Measurements from ENCODE around the gene GPR157. TPM values are rescaled to one million over a fixed set of nuclear protein-coding genes. Genes with fewer than 3 reads are reported as not detected.

The GPR157 gene
- total RNA-seq, 2 donors from 2014 or later, result 2.3 to 5.0 TPM

DNA sequence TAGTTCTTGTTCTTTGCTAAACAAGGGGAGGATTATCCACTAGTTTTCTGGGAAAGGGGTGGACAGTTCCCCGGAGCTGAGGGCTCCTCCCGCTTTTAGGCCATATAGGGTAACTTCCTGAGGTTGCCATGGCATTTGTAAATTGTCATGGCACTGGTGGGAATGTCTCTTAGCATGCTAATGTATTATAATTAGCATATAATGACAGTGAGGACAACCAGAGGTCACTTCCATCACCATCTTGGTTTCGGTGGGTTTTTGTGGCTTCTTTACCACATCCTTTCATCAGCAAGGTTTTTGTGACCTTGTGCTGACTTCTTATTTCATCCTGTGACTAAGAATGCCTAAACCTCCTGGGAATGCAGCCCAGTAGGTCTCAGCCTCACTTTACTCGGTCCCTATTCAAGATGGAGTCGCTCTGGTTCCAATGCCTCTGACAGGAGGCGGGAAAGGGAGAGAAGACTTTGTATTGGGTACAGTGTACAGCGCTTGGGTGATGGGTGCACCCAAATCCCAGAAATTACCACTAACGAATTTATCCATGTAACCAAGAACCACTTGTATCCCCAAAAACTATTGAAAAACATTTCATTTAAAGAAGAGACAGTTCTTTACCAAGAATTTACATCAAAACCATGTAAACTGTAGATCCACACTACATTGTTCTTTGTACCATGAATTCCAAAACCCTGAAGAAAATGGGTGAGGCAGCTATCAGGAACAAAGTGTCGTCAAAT is 50.7 kb downstream of the GPR157 start:
- Mint-ChIP-seq H3K27ac (no peak overlapping the region), H3K9me3 (no peaks in the 10 kb centered on the region), H3K36me3 (ENCODE audit: low read depth) (no peaks in the 10 kb centered on the region), H3K27me3 (ENCODE audit: insufficient read depth) (no peaks in the 10 kb centered on the region), H3K4me3 (no peak overlapping the region), H3K4me1 (peaks cover 3% of the 10 kb centered on the region)
- WGBS, 2 experiments (ENCODE audit: insufficient coverage in 1 of 2, insufficient read length in 1 of 2), result 78 to 89% methylated on average over 5 to 9 of the region's 9 CpGs
- TF ChIP-seq, protein P1, sequence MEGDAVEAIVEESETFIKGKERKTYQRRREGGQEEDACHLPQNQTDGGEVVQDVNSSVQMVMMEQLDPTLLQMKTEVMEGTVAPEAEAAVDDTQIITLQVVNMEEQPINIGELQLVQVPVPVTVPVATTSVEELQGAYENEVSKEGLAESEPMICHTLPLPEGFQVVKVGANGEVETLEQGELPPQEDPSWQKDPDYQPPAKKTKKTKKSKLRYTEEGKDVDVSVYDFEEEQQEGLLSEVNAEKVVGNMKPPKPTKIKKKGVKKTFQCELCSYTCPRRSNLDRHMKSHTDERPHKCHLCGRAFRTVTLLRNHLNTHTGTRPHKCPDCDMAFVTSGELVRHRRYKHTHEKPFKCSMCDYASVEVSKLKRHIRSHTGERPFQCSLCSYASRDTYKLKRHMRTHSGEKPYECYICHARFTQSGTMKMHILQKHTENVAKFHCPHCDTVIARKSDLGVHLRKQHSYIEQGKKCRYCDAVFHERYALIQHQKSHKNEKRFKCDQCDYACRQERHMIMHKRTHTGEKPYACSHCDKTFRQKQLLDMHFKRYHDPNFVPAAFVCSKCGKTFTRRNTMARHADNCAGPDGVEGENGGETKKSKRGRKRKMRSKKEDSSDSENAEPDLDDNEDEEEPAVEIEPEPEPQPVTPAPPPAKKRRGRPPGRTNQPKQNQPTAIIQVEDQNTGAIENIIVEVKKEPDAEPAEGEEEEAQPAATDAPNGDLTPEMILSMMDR (conservative IDR thresholded peaks at IDR 0.05), result no peak
- Histone ChIP-seq H3K9me3 (ENCODE audit: control insufficient read depth, low read length) (no peaks in the 10 kb centered on the region), H3K9ac (ENCODE audit: extremely low read depth, low read length, poor library complexity, severe bottlenecking) (no peak overlapping the region), H3K4me3 (ENCODE audit: low read length) (no peak overlapping the region), H3K4me1 (ENCODE audit: control insufficient read depth, insufficient read depth, low read length) (no peaks in the 10 kb centered on the region), H3K27ac (ENCODE audit: low read depth, low read length) (no peak overlapping the region), H3K27me3 (ENCODE audit: control insufficient read depth, insufficient read depth, low read length, poor library complexity, severe bottlenecking) (no peaks in the 10 kb centered on the region), H3K36me3 (ENCODE audit: control insufficient read depth, insufficient read depth, low read length) (no peaks in the 10 kb centered on the region)
- DNase-seq, result no peak

DNA sequence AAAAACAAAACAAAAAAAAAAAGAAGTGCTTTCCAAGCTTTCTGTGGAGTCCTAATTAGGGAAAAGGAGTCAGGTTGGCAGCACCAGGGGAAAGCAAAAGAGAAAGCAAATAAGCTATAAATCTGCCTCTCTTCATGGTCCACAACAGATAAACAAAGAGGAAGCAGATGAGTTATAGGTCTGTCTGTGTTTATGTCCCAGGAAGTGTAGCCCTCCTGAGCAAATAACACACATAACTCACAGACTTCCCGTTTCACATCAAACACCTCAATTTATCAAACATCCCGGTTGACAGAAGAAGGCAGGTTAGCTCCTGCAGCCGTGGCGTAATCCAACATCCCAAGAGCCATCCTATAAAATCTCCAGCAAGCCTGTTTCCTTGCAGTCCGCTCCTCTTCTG is 53.9 kb downstream of the GPR157 start:
- Mint-ChIP-seq H3K9me3 (no peaks in the 10 kb centered on the region), H3K27ac (no peak overlapping the region), H3K4me1 (no peaks in the 10 kb centered on the region), H3K27me3 (ENCODE audit: insufficient read depth) (no peaks in the 10 kb centered on the region), H3K36me3 (ENCODE audit: low read depth) (no peaks in the 10 kb centered on the region), H3K4me3 (no peak overlapping the region)
- WGBS, 2 experiments (ENCODE audit: insufficient coverage in 1 of 2, insufficient read length in 1 of 2), result 92 to 93% methylated on average over 3 to 5 of the region's 5 CpGs
- Histone ChIP-seq H3K9me3 (ENCODE audit: control insufficient read depth, low read length) (no peaks in the 10 kb centered on the region), H3K27ac (ENCODE audit: low read depth, low read length) (no peak overlapping the region), H3K36me3 (ENCODE audit: control insufficient read depth, insufficient read depth, low read length) (no peaks in the 10 kb centered on the region), H3K4me1 (ENCODE audit: control insufficient read depth, insufficient read depth, low read length) (no peaks in the 10 kb centered on the region), H3K27me3 (ENCODE audit: control insufficient read depth, insufficient read depth, low read length, poor library complexity, severe bottlenecking) (no peaks in the 10 kb centered on the region), H3K9ac (ENCODE audit: extremely low read depth, low read length, poor library complexity, severe bottlenecking) (no peak overlapping the region), H3K4me3 (ENCODE audit: low read length) (no peak overlapping the region)
- TF ChIP-seq, protein P1 (conservative IDR thresholded peaks at IDR 0.05), result no peak
- no peak for DNase-seq

DNA sequence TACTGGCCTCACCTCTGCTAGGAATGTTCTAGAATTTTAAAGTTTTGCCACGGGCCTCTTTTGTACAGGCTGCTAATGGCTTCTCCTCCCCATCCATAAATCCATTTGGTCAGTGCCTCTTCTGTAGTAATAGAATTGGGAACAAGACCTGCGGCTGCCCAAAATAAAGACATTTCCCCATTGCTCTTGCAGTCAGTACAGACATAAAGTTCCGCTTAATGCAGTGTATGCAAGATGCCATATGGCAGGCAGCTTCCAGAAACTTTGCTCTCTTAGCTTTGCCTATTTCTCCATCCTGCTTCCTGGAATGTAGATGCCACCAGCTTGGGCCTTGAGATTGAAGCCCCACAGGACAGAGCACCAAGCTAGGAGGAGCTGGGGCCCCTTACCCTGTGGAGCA is 55.8 kb downstream of the GPR157 start:
- no peaks in the 10 kb centered on the region for H3K27me3 Mint-ChIP-seq (ENCODE audit: insufficient read depth)
- DNase-seq, result no peak
- no peaks in the 10 kb centered on the region for H3K9me3 ChIP-seq (ENCODE audit: control insufficient read depth, low read length)
- H3K9me3 Mint-ChIP-seq, result no peaks in the 10 kb centered on the region
- H3K36me3 Mint-ChIP-seq (ENCODE audit: low read depth), result no peaks in the 10 kb centered on the region
- H3K27me3 ChIP-seq (ENCODE audit: control insufficient read depth, insufficient read depth, low read length, poor library complexity, severe bottlenecking), result no peaks in the 10 kb centered on the region
- no peak overlapping the region for H3K27ac Mint-ChIP-seq
- no peak overlapping the region for H3K27ac ChIP-seq (ENCODE audit: low read depth, low read length)
- WGBS, 2 experiments (ENCODE audit: insufficient coverage in 1 of 2, insufficient read length in 1 of 2), result 92 to 93% methylated on average over 2 to 3 of the region's 3 CpGs
- H3K4me3 Mint-ChIP-seq, result no peak overlapping the region
- H3K4me3 ChIP-seq (ENCODE audit: low read length), result no peak overlapping the region
- H3K4me1 ChIP-seq (ENCODE audit: control insufficient read depth, insufficient read depth, low read length), result no peaks in the 10 kb centered on the region
- H3K4me1 Mint-ChIP-seq, result peaks cover 12% of the 10 kb centered on the region
- TF ChIP-seq, protein P1 (conservative IDR thresholded peaks at IDR 0.05), result no peak
- H3K9ac ChIP-seq (ENCODE audit: extremely low read depth, low read length, poor library complexity, severe bottlenecking), result no peak overlapping the region
- H3K36me3 ChIP-seq (ENCODE audit: control insufficient read depth, insufficient read depth, low read length), result no peaks in the 10 kb centered on the region
